Stimulated activated CD8-positive, alpha-beta memory T cell treated with anti-CD3 and anti-CD28 coated beads, Interleukin-12 subunit alpha, Interleukin-12 subunit beta, amount 100 ng/mL, for 1 hour (primary cell): Measurements from ENCODE around the gene CCT7.
"Not testable (repeated sequence)": the region's sequence is repeated elsewhere in the genome, so short reads cannot be mapped to it uniquely, and the experiment has no call there.

Source experiments
- DNase-seq: peaks from one replicate; pipeline ENCODE4 v3.0.0-alpha.2; 2020; ENCODE audit warnings: low read depth

CCT7 gene

DNA sequence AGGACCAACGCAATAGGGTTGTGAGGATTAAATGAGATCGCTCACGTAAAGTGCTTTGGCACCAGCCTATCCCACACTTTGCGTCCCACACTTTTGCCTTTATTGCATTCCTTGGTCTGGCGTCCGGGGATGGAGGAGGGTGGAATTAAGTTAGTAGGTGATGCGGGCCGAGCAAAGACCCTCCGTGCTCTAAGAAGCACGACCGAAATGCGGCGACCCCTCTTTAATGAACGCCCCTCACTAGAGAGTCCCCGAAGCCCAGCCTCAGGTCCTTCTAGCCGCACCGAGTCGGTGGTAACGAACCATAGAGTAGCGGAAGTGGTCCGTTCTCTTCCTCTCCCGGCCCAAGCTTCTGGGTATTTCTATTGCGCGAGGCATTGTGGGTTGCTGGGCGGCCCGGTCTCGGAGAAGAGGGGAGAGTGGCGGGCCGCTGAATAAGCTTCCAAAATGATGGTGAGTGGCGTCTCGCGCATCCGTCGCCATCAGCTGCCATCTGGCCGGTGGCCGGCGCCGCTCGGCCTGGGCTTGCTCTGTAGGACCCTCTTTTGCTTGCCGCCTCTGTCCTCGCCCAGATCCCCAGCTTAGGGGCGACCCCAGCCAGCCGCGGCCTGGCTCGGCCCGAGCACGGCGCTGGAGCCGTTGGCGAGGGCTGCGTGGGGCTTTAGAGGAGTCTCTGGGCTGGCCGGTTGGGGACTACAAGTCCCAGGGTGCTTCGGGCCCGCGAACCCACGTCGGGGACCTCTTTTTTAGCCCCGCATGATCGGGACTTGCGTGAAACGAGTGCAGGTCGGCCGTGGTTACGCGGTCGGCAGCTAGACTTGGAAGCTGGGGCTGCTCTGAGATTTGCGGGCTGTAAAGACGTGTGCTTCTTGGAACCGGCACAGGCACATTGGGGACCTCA lies at the start of gene CCT7:
CCT7 (plus strand) TSS at position 377 of the 901 bp plus-strand sequence; CDS start at position 448, 71 bp downstream.
- peak; percentile 76 for DNase-seq

DNA sequence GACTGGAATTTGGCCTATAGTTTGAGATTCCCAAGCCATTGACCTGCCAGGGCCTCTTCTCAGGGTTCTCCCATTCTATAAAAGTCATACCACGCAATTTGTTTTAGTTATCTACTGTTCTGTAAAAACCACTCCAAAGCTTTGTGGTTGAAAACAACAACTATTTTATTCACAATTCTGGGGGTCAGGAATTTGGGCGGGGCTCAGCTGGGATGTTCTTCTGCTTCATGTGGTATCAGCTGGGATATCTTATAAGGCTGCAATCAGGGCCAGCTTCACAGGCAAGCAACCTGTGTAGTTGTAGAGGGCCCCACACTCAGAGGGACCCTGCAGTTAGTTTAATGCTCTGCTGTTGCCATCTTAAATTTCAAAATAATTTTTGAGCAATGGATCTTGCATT lies 48.1 kb upstream of the CCT7 start:
- no peak for DNase-seq

DNA sequence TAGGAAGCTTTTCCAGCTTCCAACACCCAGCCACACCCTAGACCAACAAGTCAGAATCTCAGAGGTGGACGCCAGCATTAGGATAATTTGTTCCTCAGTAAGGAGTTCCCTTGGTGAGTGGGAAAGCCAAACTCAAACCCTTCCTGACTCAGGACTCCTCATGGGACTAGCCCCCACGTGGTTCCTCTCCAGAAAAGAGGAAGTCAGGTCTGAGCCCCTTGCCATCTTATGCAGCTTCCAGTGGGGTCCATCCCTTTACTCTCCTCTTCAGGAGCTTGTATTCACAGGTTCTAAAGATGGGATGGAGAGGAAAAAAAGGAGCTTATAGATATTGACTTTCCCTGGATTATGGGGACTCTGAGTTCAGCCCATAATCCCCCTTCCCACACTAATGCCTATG lies 46.6 kb upstream of the CCT7 start:
- DNase-seq: no peak

DNA sequence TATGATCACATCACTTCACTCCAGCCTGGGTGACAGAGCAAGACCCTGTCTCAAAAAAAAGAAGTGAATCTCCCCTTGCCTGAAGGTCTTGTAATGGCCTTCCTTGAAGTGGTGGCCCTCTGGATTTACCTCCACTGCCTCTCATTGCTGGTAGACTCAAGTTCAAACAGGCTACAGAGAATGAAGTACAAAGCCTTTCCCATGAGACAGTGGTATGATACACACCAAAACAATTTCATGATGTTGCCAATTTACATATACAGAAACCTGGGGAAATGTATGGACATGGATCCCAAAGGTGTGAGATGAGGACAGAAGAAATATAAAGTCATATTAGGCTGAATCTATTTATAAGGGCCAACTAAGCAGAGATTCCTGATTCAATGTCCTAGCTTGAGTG lies 36.5 kb upstream of the CCT7 start:
- DNase-seq: no peak

DNA sequence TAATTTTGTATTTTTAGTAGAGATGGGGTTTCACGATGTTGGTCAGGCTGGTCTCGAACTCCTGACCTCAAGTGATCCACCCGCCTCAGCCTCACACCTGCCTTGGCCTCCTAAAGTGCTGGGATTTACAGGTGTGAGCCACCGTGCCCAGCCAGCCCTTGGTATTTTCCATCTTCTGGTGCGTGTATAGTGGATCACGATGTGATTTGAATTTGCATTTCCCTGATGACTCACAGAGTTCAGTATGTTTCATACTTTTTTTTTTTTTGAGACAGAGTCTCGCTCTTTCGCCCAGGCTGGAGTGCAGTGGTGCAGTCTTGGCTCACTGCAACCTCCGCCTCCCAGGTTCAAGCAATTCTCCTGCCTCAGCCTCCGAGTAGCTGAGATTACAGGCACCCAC lies 33.8 kb upstream of the CCT7 start:
- not testable (repeated sequence) for DNase-seq

DNA sequence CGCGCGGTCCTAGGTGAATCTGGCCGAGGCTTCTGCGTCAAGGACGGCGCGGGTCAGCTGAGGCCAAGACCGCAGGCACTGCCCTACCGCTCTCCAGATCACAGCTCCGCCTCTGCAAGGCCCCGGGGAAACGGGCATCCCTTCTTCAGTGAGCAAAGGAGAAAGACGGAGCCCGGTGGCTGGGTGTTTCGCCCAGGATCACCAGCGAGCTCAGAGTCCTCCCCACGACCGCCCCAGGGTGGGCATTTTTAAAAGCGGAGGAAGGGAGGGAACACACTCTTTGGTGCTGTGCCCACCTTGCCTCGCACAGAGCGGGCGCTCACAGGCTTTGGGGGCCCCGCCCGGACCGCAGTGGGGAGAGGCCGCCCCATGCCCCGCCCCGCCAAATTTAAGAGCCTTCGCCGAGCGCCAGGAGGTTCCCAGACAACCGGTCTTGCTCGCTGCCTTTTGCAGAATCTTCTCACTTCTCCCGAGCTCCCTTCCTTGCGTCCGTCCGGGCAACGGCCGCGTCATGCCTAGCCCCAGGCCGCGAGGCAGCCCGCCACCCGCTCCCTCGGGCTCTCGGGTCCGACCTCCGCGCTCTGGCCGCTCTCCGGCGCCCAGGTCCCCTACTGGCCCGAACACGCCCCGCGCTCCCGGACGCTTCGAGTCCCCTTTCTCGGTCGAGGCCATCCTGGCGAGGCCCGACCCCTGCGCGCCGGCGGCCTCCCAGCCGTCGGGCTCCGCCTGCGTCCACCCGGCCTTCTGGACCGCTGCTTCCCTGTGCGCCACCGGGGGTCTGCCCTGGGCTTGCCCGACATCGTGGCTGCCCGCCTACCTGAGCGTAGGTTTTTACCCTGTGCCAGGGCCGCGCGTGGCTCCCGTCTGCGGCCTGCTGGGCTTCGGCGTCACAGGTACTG lies 31.7 kb upstream of the CCT7 start, which contains the start of gene NOTO:
NOTO (plus strand) TSS at position 419 of the 899 bp plus-strand sequence; CDS start at position 512, 93 bp downstream.
- no peak for DNase-seq

DNA sequence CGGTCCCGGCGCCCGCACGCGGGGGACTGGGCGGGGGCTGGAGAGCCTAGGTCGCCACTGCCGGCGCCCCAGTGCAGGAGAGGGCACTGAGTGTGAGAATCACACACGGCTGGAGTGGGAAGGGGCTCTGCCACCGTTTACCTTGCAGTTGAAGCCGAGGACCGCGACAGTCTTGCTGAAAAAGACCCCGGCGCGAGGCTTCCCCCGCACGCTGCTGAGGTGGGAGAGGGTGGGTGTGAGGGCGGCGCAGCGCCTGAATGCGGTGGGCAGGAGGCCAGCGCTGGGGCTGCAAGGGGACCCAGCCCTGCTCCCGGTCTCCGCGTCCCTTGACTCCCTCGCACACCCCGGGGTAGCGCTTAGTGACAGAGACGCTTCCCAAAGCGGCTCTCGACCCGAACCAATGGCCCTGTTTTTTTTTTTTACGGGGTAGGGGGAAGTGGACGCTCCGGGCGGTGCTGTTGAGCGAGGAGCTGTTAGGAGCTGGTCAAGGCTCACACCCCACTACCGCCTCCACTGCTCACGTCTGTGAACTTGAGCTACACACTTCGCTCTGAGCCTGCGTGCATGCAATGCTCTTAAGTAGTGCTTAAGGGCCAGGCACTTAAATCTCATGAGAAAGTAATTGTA lies 30.9 kb upstream of the CCT7 start:
- no peak for DNase-seq

DNA sequence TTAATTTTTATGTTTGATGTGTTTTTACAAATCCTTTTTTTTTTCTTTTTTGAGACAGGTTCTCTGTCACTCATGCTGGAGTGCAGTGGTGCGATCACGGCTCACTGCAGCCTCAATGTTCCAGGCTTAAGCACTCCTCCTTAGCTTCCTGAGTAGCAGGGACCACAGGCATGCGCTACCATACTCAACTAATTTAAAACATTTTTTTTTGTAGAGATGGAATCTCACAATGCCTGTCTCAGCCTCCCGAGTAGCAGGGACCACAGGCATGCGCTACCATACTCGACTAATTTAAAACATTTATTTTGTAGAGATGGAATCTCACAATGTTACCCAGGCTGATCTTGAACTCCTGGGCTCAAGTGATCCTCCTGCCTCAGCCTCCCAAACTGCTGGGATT lies 28.5 kb upstream of the CCT7 start:
- DNase-seq: no peak

DNA sequence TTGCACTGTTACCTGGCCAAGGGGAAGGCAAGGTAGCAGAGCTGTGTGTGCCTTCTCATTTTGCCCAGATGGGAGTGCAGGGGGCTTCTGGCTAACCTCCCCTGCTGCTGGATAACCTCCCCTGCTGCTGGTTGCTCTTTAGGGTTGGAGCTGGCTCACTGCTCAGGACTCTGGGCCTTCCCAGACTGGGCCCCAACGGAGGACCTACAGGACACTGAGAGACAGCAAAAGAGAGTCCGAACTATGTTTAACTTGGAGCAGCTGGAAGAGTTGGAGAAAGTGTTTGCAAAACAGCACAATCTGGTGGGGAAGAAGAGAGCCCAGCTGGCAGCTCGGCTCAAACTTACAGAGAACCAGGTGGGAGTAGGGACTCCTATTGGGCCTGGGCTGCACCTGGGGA lies 25.9 kb upstream of the CCT7 start:
- DNase-seq: no peak

DNA sequence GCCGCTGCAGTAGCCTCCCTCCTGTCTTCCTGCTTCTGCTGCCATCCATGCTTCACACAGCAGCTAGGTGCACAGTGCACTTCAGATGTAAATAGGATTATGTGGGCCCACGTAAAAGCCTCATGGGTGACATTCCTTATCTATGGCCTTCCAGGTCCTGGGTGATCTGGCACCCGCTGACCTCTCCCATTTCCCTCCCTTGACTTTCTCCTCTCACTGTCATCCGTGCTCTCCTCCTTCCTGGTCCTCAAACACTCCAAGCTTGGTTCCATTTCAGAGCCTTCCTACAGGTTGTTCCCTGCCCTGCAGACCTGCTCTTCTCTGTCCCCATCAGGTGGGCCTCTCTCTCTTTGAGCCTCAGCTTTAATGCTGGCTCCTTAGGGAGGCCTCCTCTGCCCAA lies 24.1 kb upstream of the CCT7 start:
- DNase-seq: no peak

DNA sequence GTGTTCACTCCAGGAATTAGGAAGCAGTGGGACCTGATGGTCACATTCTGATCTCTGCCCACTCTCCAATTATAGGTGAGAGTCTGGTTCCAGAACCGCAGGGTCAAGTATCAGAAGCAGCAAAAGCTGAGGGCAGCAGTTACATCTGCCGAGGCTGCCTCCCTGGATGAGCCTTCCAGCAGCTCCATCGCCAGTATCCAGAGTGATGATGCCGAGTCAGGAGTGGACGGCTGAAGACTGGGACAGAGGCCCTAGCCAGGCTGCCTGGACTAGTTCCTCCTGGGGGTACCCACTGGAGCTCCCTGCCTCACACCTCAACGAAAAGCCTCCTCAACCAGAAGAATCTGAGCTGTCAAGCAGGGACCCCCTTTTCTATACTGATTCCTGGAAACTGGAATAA lies 23.4 kb upstream of the CCT7 start:
- no peak for DNase-seq

DNA sequence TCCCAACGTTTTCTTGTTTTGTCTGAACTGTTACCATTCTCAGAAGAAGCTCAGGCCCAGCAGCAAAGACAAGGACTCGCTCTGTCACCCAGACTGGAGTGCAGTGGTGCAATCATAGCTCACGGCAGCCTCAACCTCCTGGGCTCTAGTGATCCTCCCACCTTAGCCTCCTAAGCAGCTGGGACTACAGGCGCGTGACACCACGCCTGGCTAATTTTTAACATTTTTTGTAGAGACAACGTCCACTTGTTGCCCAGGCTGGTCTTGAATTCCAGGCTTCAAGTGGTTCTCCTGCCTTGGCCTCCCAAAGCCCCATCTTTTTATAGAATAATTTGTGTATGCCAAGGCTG lies 22.0 kb upstream of the CCT7 start:
- no peak for DNase-seq

DNA sequence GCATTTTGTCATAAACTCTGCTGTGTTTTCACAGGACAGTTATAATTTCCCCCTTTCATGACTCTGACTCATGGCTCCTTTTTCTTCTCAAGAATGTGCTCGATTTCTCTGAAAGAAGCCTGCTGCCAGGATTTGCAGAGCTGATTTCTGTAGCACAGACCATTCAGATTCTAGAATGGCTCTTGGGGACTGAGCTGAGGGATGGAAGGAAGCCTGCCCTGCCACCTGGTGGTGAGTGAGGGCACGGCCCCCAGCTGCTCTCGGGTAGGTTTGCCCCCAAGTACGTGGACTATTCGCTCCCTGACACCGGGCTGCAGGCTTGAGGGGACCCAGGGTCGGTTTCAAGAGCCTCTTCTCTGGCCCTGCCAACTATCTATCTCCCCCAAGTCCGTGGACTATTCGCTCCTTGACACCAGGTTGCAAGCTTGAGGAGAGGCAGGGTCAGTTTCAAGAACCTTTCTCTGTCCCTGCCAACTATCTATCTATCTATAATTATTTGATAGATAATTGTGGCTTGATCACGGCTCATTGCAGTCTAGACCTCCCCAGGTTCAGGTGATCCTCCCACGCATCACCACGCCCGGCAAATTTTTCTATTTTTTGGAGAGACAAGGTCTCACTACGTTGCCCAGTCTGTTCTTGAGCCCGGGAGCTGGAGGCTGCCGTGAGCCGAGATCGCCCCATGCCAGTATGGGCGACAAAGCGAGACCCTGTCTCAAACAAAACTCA lies 21.5 kb upstream of the CCT7 start:
- DNase-seq: peak; percentile 52

DNA sequence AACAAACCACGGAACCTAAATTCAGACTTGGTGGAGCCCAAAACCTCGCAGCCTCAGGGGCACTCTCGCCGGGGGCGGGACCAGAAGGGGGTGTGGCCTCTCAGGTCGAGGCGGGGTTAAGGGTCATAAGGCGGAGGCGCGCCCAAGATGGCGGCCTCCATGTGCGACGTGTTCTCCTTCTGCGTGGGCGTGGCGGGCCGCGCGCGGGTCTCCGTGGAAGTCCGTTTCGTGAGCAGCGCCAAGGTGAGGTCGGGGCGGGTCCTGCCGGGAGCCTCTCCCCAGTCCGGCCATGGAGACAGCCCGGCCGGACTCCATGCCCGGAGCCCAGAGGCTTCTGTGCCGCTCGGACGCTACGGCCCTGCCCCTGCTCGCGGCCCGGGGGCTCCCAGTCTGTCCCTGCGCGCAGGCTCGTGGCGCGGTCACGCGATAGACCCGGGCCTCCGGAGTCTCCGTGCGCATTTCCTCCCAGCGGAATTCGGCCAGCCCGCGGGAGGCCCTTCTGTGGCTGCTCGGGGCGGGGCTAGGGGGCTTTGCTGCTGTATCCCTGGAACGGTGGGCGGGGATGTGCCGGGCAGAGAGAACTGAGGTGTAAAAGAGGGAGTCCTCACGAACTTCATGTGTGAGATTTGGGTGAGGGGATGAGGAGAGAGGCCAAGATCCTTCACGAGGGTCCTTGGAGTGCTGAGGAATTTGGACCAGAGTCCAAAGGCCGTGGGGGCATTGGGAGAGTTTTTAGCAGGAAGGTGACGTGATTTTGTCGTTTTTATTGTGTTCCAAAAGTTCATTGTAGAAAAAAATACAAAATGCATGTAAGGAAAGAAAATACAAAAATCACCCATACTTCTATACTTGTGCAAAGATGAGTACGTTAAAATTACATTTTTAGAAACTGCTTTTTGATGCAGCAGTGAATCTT lies 19.7 kb upstream of the CCT7 start, which contains the start of gene SMYD5:
SMYD5 (plus strand) TSS at position 126 of the 916 bp plus-strand sequence; CDS start at position 148, 22 bp downstream.
- DNase-seq: peak; percentile 85

DNA sequence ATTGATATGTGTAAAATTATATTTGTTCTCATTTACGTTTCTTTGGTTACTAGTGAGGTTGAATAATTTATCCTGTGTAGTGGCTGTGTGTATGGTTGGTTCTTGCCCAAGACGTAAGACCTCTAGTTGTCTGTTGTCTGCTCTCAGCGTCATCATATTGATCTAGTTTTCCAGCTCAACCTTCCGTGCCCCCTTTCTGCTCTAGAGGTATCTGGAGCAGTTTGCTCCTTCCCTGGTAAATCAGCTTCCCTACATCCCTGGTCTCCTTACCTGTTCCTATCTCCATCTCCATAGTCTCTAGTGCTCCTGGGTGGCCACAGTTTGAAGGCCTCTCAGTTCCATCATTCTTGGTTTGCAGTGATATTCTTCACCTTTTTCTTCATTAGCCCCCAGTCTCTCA lies 18.9 kb upstream of the CCT7 start:
- DNase-seq: no peak

DNA sequence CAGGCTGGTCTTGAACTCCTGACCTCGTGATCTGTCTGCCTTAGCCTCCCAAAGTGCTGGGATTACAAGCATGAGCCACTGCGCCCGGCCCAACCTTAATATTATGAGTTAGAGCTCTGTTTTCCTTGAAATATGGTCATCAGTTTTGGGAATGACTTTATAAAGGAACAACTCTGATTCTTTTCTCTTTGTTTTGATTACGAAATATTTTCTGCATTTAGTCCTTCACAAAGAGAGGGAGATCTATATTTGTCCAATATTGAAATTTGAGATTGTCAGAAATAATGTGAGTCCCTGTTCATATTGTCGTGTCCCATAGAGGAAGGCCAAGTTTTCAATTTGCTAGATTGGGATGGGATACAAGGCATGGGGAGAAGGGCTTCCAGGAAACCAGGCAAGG lies 16.9 kb upstream of the CCT7 start:
- no peak for DNase-seq

DNA sequence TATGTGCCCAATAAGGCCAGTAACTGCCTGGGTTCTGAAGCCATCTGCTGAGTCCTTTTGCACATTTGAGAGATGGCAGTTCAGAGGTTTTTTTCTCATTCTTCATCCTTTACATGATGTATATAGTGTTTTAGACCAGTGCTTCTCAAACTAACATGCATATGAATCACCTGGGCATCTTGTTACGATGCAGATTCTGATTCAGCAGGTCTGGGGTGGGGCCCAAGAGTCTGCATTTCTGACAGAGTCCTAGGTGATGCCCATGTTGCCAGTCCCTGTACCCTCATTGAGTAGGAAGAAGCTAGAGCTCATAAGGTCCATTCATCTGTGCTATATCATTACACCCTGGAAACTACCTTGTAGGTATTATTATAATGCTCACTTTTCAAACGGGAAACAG lies 16.3 kb upstream of the CCT7 start:
- no peak for DNase-seq

DNA sequence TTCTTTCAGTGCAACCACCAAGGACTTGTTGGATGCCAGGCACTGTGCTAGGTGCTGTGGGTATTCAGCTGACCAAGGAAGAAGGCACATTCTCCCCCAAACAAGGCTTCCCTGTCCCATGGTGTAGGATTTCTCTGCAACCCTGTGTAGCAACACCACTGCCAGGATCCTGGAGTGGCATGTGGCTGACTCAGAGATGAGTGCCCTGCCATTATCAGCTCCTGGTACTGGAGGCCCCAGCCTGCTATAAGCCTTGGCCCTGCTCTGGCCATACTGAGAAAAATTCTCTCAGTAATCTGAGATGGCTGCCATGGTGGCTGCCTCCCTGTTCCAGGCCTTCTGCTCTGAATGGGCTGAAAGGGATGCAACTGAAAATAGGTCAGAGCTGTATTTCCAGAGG lies 15.8 kb upstream of the CCT7 start:
- no peak for DNase-seq

DNA sequence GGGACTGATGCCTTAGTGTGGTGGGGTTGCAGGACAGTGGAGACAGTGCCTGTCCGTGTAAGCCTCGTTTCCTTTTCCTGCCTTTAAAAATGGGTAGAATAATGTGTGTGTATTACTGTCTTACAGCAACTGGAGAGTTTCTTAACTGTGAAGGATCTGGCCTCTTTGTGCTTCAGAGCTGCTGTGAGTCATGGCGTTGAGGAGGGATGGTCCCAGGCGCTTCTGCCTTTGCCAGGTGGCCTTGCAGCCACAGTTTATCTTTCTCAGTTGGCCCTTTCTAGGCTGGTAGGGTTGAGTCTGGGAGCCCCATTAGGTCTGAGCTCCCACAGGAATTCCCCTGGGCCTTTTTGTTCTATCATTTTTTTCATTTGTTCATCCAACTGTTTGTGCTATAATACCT lies 10.3 kb upstream of the CCT7 start:
- DNase-seq: no peak

DNA sequence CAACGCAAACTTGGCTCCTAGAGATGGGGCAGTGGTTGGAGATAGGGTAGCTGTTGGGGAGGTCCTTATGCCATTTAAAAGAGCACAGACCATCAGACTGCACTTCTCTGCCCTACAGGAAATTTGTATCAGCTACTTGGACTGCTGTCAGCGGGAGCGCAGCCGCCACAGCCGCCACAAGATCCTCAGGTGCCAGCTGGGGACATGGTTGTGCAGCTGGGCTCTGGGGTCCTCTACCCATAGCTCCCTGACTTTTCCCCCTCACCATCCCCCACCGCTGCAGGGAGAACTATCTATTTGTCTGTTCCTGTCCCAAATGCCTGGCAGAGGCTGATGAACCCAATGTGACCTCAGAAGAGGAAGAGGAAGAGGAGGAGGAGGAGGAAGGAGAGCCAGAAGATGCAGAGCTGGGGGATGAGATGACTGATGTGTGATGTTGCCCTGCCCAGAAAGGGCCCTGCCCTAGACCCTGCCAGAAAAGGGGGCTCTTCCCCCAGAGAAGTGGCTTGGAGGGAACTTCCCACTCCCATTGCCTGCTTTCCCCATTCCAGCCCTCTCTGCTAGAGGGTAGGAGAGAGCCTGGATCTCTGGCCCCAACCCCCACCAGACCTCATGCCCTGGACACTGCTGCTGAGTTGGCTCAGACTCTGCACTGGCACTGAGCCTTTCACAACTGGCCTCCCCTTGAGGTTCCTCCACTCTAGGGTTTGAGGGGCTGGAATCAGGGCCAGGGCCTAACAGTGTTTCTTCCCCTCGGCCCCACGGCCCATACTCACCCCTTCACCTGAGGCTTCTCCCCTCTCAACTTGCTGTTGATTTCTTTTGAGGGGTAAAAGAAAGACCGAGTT lies 8.4 kb upstream of the CCT7 start:
- no peak for DNase-seq
